NCI-H82 treated with DMSO at 0.1 percent for 48 hours (cell line): Measurements from ENCODE around the gene YIF1A.
"Not testable (repeated sequence)": the region's sequence is repeated elsewhere in the genome, so short reads cannot be mapped to it uniquely, and the experiment has no call there.

Source experiments
- DNase-seq: peaks from one replicate; lab custom pipeline; 2025; ENCODE audit not compliant: unreplicated experiment; lab: John Stamatoyannopoulos, UW

The YIF1A gene

DNA sequence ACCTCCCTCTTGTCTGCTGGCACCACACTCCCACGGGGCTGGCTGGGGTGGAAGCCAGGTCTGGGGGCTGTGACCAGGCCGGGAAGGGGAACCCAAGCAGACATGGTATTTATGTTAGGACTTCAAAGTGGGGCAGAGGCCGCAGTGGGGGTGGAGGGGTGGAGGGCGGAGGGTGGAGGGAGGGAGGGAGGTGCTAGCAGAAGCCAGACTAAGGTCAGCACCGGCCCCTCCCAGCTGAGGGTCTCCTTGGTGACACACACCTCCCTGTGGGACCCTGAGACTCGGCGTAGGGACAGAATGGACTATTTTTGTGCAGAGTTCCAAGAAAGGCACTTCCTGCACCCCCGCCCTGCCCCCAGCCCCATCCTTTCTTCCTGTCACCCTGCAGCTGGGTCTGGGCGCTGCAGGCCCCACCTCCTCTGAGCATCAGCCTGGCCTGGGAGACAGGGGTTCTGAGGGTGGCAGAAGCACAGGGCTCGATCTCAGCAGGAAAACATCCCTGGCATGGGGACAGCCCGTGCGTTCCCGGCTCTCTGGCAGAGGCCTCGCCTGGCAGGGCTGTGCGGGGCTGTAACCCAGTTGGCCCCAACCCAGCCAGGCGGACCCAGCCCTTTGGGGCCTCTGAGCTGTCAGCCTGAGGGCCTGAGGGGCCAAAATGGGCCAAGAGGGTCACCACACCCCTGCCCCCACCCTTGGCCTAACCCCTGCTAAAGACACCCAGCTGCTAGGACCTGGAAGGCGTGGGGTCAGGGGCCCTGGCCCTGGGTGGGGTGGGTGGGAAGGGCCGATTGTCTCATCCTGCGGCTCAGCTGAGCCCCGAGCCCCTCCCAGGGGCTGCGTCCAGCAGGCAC lies 37.5 kb upstream of the YIF1A start:
- no peak for DNase-seq

DNA sequence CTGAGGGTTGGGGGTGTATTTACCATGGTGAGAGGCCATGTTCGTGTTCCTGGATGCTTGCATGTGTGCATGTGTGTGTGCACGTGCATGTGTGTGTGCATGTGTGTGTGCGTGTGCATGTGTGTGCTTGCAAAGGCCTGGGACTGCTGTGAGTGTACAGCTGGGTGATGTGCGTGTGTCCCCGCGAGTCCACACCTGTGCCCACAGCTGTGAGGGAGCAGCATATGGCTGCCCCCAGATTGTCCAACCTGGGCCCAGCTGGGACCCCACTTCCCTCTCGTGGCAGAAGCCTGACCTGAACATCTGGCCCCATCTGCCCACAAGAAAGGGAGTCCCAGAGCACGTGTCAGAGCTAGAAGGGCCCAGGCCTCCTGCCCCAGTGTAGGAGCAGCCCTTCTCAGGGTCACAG lies 36.3 kb upstream of the YIF1A start:
- no peak for DNase-seq

DNA sequence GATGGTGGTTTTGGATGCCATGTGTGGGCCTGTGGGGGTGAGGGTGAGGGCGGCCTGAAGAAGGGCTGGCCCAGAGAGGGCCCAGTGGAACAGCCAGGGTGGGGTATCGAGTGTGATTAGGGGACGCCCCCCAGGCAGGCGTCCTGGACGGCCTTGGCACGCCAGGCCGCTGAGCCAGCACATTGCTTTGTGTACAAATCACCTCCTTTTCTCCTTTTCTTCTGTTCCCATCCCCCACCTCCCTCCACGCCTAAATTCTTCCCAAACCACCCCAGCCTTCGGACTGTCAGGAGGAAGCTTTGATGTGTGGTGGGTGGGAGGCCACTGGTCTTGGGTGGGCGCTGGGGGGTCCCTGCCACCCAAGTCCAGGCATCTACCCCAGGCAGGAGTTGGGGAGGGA lies 35.7 kb upstream of the YIF1A start:
- DNase-seq: no peak

DNA sequence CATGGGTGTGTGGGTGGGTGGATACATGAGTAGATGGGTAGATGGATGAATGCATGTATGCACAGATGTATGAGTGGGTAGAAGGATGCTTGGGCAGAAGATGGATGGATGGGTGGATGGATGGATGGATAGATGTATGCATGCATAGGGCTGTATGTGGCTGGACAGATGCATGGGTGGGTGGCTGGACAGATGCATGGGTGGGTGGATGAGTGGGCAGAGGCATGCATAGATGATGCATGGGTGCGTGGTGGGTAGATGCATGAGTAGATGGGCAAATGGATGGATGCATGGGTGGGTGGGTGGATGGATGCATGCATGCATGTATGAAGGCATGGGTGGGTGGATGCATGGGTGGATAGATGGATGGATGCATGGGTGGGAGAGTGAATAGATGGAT lies 34.7 kb upstream of the YIF1A start:
- no peak for DNase-seq

DNA sequence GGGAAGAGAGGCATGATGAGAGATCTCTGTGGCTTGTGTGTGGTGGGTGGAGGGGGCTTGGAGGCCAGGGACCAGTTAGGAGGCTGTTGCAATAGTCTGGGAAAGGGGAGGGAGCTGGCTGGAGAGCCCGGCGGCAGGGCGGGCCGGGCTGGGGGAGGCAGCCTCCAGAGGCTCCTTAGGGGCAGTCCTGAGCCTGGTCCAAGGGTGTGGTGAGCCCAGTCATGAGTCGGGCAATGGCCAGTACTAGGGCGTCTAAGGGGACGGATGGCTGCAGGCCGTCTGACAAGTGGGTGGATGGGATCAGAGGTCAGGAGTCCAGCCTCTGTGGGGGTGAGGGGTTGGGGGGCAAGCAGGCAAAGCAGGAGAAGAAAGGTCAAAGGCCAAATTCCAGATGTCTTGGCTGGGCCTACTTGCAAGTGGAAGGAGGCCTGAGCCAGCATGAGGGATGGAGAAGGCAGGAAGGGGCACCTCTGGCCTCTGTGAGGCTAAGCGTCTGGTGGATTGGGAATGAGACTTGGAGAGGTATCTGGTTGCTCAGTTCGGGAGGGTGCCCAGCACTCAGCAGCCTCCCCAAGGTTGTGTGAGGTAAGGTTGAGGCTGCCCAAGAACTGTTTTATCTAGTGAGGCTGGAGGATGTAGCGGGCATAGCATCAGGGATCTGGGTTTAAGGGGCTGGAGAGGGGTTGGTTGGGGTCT lies 33.9 kb upstream of the YIF1A start:
- DNase-seq: no peak

DNA sequence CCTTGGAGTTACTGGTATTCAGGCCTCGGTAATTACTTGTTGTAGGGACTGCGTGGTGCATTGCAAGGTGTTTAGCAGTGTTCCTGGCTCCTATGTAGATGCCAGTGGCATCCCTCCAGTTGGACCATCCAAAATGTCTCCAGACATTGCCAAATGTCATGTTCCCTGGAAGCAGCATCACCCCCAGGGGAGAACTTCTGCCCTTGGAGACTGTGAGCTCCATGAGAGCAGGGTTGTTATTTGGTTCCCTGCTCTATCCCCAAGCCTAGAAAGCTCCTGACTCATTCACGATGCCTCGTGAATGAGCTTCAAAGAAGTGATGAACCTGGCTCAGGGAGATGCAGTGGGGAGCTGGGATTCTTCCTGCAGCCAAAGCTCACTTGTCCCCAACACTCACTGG lies 32.7 kb upstream of the YIF1A start:
- DNase-seq: no peak

DNA sequence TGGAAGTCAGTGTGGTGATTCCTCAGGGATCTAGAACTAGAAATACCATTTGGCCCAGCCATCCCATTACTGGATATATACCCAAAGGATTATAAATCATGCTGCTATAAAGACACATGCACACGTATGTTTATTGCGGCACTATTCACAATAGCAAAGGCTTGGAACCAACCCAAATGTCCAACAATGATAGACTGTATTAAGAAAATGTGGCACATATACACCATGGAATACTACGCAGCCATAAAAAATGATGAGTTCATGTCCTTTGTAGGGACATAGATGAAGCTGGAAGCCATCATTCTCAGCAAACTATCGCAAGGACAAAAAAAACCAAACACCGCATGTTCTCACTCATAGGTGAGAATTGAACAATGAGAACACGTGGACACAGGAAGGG lies 31.8 kb upstream of the YIF1A start:
- not testable (repeated sequence) for DNase-seq

DNA sequence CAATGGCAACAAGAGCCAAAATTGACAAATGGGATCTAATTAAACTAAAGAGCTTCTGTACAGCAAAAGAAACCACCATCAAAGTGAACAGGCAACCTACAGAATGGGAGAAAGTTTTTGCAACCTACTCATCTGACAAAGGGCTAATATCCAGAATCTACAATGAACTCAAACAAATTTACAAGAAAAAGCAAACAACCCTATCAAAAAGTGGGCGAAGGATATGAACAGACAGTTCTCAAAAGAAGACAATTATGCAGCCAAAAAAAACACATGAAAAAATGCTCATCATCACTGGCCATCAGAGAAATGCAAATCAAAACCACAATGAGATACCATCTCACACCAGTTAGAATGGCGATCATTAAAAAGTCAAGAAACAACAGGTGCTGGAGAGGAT lies 31.3 kb upstream of the YIF1A start:
- not testable (repeated sequence) for DNase-seq

DNA sequence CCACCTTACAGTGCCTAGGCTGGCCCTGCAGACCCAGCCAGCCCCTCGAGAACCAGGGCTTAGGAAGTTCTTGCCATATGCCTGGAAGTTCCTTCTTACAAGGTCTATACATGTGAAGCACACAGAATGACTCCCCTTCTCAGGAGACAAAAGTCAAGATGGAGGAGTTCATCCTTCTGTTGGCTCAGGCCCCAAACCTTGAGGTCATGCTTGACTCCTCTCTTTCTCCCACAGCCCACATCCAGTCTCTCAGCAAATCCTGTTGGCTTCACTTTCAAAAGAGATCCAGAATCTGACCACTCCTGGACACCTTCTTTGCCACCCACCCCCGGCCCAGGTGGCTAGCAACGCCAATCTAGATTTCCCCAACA lies 29.6 kb upstream of the YIF1A start:
- DNase-seq: no peak

DNA sequence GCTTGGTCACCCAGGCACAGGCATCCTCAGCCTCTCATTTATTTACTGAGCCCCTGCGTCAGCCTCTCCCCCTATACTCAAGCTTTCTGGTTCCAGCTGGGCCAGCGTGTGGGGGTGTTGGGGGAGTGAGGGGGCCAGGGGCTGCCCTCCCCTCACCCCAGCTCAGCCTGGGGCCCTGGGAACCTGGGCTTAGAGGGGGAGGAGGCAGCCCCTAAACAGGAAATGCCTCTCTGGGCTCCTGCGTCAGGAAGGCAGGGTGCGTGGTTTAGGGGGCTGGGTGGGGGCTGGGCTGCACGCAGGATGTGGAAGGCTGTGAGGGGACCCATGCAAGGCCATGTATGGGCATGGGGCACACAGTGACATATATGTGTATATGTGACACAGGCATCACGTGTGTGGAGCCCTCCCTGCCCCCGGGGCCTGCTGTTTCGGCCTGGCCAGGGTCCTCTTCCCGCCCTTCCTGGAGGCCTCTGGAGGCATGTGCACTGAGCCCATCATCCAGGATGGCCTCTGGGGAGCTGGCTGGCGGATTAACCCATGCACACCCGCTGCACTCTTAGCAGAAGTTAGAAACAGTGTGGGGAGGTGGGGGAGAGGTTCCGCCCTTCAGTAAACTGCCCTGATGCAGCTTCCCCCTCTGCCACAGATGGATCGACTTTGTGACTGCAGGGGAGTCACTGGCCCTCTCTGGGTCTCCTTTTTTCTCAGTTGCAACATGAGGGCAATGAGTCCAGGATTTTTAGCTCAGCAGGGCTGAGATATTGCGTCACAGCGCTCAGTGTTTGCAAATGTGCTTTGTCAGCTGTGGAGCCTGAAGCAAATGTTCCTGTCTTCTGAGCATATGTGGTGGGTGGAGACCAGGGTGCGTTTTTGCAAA lies 29.0 kb upstream of the YIF1A start:
- no peak for DNase-seq

DNA sequence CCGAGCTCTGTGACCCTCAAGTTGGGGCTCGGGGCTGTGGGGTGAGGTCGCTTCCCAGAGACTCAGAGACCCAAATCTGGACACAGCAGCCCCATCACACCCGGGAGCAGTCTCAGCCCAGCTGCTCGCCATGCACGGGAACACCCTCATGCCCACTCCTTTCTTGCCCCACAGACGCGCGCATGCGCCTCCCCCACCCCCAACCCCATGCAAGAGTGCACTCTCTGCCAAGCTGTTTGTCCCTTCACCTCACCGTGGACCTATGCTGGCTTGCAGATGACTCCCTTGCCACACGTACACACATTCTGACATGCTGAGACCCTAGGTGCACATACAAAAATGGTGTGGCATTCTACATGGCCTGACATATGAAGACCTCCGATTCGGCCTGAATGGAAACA lies 28.4 kb upstream of the YIF1A start:
- no peak for DNase-seq

DNA sequence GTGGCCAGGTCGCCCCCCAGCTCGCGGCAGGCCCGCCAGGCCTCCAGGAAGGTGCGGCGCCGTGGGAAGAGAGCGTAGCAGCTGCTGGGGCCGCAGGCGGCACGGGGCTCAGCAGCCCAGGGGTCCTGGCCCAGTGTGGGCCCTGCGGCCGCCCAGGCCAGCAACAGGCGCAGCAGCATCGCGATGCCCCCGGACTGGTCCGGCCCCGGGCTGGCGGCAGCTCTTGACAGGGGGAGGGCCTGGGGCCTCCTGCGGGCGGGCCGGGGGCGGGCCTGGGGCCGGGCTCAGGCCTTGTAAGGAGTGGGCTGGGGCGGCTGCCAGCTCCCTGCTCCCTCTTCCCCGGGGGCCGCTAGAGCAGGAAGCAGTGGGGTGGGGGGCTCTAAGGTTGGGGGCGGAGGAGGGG lies 27.9 kb upstream of the YIF1A start, which contains the start of gene CD248:
TSS of gene CD248 (minus strand) at position 196 of the 403 bp plus-strand sequence. CDS start at position 179, 17 bp downstream.
- no peak for DNase-seq

DNA sequence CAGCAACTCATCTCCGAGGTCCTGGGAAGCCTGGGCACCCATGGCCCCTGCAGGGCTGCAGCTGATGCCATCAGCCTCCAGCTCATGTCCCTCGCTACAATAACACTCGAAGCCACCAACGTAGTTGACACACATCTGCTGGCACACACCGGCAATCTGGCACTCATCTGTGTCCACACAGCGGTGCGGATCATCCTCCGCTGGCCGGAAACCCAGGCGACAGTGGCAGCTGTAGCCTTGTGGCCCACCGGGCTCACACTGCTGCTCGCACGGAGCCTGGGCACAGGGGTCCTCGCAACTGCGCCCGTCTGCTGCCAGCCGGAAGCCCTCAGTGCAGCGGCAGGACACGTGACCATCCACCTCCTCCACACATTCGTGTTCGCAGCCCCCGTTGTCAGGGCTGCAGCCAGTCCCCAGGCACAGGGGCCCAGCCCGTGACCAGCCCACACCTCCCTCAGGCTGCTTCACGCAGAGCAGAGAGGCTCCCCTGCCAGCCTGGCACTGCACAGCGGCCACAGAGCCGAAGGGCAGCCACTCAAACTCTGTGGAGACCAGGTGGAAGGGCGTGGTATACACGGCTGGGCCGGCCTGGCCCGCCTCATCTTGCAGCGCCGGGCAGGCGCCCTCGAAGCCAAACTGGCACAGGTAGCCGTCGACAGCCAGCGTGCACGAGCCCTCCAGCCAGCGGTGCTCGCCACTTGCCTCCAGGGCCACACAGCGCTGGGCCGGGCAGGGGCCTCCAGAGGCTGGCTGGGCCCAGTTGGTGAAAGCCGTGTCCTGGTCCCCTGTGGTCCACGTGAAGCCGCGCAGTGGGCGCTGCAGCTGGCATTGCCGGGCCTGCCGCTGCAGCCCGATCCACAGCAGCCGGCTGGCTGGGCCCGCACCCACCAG lies 27.2 kb upstream of the YIF1A start:
- no peak for DNase-seq

DNA sequence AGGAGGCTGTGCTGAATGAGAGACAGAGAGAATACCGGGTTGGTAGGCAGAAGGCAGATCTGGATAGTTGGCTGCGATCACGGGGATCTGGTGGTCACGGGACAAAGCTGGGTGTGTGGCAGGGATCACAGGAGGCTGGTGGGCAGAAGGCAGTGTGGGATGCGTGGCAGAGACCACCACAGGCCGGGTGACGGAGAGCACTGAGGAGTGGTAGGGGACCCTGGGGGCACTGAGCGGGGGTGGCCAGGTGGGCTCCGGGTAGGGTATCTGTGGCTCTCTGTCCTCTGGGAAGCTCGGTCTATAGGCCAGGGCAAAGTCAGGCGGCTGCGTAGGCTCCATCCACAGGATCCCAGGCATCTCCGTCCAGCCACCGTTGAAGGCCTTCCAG lies 26.5 kb upstream of the YIF1A start:
- DNase-seq: no peak

DNA sequence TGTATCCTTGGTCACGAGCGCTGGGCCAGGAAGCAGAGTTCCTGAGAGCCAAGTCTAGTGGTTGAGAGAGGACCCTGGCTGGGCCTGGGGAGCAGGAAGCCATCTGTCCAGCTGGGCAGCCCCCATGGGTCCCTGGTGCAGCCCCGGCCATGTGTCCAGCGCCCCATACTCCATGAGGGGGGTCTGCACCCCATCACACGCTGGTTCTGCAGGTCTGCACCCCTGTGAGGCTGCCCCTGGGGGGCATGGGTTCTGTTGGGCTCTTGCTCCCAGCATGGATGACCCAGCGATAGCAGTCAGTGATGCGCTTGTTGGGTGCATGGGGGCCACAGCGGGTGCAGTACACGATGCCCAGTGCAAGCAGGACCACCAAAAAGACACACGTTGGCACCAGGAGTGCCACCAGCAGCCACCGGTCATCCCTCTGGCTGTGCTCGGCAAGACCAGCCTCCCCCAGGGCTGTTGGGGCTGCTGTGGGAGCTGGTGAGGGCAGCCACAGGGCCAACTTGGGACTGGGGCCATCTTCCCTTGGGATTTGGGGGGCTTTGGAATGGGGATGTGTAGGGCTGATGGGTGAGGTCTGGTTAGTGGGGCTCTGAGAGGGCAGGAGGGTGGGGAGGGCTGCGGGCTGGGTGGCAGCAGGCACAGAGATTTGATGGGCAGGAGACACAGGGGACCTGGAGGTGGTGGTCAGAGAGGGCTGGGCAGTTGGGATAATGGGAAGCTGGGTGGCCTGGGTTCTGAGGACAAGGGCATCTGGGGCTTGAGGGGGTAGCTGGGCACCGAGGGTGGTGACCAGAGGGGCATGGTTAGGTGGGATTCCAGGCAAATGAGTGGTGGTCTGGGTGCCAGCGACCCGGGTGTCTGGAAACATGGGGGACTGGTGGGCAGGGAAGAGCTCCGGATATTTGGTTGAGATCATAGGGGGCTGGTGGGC lies 25.9 kb upstream of the YIF1A start:
- DNase-seq: no peak

DNA sequence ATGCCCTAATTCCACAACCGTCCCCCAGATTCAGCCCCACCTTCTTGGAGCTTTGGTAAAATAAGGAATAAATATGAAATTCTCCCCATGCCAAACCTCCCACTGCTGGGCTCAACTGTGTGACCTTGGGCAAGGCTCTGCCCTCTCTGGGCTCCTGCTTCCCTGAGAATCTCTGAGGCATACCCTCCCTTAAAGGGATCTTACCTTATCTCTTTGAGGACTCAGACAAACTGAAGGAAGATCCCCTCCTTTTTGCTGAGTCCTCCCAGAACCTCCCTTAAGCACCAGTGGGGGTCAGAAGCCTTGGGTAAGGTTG lies 25.2 kb upstream of the YIF1A start:
- DNase-seq: no peak

DNA sequence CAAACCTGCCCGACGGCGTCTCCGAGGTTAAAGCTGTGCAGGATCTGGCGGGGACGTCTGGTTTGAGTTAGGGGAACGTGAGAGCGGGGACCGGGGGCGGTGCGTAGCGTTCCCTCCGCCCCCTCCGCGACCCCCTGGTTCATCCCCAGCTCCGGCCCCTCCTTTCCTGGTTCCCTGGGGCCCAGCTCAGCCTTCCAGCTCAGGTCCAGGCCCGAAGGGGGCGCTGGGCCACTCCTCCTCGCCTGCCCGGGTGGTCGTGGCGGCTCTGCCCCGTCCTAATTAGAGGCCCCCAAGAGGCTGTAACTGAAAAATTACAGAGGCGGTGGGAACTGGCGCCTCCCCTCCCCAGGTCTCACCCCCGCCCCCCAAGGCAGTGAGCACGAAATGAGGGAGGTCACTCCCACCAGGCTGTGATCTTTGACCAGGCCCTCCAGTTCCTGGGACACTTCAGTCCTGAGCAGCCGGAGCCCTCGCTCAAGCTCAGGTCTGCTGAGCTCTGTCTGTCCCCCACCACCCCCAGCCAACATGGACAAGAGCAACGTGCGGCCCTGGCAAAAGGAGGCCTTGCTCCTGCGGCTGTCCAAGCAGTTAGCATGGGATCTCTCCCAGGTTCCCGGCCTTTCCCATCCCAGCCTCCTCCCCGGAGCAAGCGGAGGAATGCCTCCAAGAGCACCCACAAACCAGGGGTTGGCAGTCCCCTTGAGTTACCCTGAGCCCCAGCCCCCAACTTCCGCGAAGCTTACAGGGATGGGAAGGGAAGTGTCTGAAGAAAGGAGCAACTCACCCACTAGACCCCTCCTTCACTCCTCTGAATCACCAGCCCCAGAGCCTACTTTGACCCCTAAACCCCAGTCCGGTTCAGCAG lies 24.6 kb upstream of the YIF1A start:
- no peak for DNase-seq

DNA sequence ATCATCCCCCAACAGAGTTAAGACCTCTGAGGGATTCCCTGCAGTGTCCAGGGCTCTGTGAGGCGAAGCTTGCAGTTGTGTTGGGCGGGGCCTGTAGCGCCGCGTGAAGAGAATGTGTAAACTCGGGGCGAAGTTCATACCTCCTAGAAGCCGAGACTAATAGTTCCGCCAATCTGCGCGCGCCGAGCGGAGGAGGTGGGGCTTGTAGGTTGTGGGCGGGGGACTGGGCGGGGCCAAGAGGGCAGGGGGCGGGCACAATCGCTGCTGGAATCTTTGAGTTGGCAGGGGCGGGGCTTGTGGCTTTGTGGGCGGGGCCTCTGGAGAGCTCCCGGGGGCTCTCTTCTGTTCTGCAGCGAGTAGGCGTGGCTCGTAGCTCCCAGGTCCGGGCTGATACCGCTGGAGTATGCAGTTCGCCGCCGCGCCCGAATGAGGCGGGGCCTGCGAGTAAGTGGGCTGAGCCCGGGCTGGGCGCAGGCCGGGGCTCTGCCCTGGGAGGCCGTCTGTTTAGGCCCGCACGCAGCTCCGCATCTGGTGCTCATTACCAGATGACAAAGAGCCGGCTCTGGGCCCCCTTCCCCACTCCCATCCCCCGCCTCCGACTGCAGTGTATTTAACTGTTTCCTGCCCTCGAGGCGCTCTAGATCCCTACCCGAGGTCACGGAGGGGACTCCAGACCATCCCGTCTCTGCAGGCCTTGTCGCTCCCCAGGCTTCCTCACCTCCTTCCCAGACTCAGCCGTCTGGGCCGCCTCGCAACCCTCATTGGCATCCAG lies 23.8 kb upstream of the YIF1A start:
- DNase-seq: peak; percentile 90
